NCI-H2171 treated with DMSO at 0.1 percent for 48 hours (cell line): ENCODE measurements around the gene SMCO3.

ENCODE experiments used
- DNase-seq: peaks from one replicate; lab custom pipeline; 2025; lab: John Stamatoyannopoulos, UW

Gene SMCO3

GRCh38 chr12:14814014-14814413 is at the start of gene SMCO3:
TSS of gene SMCO3 (minus strand) at chr12:14814182. CDS start at chr12:14806680, 7,502 bp downstream.
- DNase-seq = no peak

GRCh38 chr12:14860490-14860889 is 46.5 kb upstream of the SMCO3 start:
- DNase-seq = no peak

GRCh38 chr12:14858513-14858912 is 44.5 kb upstream of the SMCO3 start:
- no peak for DNase-seq

GRCh38 chr12:14854586-14855183 is 40.7 kb upstream of the SMCO3 start:
- no peak for DNase-seq

- DNase-seq = no peak
Measured at GRCh38 chr12:14853961-14854360, 40.0 kb upstream of the SMCO3 start.

GRCh38 chr12:14852880-14853279 is 38.9 kb upstream of the SMCO3 start:
- no peak for DNase-seq

- no peak for DNase-seq
Measured at GRCh38 chr12:14850929-14851663, 37.1 kb upstream of the SMCO3 start.

- DNase-seq = no peak
Measured at GRCh38 chr12:14849661-14850060, 35.7 kb upstream of the SMCO3 start.

GRCh38 chr12:14846876-14847580 is 33.0 kb upstream of the SMCO3 start:
- DNase-seq = no peak

- DNase-seq = no peak
Measured at GRCh38 chr12:14846042-14846587, 32.1 kb upstream of the SMCO3 start.

GRCh38 chr12:14845350-14845750 is 31.4 kb upstream of the SMCO3 start:
- peak; percentile 53 for DNase-seq

- DNase-seq = no peak
Measured at GRCh38 chr12:14844401-14844800, 30.4 kb upstream of the SMCO3 start.

- DNase-seq = no peak
Measured at GRCh38 chr12:14843425-14843887, 29.5 kb upstream of the SMCO3 start, which contains the start of gene ART4. TSS of gene ART4 (minus strand) at chr12:14843526. CDS start at chr12:14843113, 413 bp downstream.

- no peak for DNase-seq
Measured at GRCh38 chr12:14842315-14842714, 28.3 kb upstream of the SMCO3 start.

- DNase-seq = no peak
Measured at GRCh38 chr12:14841761-14842160, 27.8 kb upstream of the SMCO3 start.

- DNase-seq = no peak
Measured at GRCh38 chr12:14840616-14841015, 26.6 kb upstream of the SMCO3 start.

GRCh38 chr12:14839262-14839661 is 25.3 kb upstream of the SMCO3 start:
- no peak for DNase-seq

- DNase-seq = no peak
Measured at GRCh38 chr12:14836336-14837210, 22.6 kb upstream of the SMCO3 start.

- DNase-seq = no peak
Measured at GRCh38 chr12:14834509-14834908, 20.5 kb upstream of the SMCO3 start.

- DNase-seq = no peak
Measured at GRCh38 chr12:14833952-14834351, 20.0 kb upstream of the SMCO3 start.

GRCh38 chr12:14833336-14833735 is 19.4 kb upstream of the SMCO3 start:
- no peak for DNase-seq

- DNase-seq = no peak
Measured at GRCh38 chr12:14828892-14829291, 14.9 kb upstream of the SMCO3 start.
